Measurements from ENCODE around the gene DZIP3.
A peak's percentile ranks its signal among the peaks of the same experiment; 100 is the strongest.
"Not testable (repeated sequence)": the region's sequence is repeated elsewhere in the genome, so short reads cannot be mapped to it uniquely, and the experiment has no call there.

The DZIP3 gene

DNA sequence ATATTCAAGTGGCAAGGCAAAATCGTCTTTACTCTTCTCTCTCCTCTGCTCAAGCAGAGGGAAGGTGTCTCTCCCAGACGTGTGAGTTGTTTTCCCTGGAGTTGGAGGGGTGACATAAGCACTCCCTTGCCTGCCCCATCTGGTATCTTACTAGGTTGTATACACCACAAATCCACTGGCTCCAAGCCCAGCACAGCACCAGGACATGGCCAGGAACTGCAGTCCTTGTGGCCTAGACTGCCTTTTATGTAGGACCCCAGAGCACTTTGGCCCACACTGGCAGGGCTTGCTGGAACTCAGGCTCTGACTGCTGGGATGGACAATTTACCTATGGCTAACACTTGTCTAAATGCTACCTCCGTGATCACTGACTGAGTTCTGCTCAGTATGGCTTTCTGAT is 34.0 kb downstream of the DZIP3 start:
- no peak overlapping the region for H3K27ac Mint-ChIP-seq
- ATAC-seq: no peak
- no peaks in the 10 kb centered on the region for H3K27me3 Mint-ChIP-seq
- H3K4me1 Mint-ChIP-seq: no peaks in the 10 kb centered on the region
- H3K9me3 Mint-ChIP-seq: no peaks in the 10 kb centered on the region
- peaks cover 23% of the 10 kb centered on the region for H3K36me3 Mint-ChIP-seq
- no peak overlapping the region for H3K4me3 Mint-ChIP-seq

DNA sequence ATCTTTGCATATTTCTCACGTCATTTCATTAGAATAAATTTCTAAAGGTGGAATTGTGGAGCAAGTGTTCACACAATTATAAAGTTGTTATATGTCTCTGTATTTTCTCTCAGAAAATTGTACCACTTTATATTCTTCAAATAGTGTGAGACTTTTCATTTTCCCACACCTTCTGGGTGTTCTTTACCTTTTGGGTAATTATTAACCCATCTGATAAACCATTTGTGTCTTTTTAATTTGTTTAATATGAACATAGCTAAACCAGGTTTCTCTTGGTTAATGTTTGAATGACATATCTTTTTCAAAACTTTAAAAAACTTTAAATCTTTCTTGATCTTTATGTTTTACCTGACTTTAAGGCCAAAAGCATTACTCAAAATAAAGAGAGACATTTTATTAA is 40.5 kb downstream of the DZIP3 start:
- Mint-ChIP-seq H3K27me3 (no peaks in the 10 kb centered on the region), H3K9me3 (no peaks in the 10 kb centered on the region), H3K27ac (no peak overlapping the region), H3K4me1 (peaks cover 12% of the 10 kb centered on the region), H3K4me3 (no peak overlapping the region), H3K36me3 (peaks cover 32% of the 10 kb centered on the region)
- no peak for ATAC-seq

DNA sequence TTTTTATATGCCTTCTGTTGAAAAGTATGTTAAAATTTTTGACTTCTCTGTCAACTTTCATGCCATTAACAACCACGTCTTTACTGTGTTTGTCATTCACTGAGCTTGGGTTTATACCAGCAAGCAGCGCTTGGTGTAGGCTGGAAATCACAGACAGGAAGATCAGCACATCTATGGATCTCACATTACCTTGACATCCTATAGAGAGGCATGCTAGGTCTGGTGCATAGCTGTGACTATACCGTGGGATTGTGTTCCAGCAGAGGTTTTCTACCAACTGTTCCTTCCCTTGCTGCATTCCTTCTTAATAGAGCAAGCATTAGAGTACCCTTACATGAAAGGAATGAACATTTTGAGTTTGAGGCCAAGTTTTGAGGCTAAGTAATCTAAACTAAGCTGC is 53.0 kb downstream of the DZIP3 start:
- Mint-ChIP-seq H3K27me3 (no peaks in the 10 kb centered on the region), H3K4me3 (no peak overlapping the region)

DNA sequence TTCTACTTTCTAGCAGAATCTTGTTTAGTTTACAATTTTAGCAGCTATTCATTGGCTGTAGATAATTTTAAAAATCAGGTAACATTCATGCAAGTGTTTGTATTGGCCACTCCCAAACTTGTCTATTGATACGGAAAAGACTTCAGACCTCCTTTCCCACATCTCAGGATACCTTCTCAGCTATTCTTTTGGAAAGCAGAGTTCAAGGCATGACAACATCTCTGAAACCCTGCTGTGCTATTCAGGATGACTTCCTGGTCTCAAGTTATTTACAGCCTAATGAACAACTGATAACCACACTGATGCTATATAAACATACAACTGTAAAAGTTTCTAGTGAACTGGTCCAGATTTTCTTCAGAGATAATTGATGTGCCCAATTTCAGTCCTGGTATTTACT is 55.8 kb downstream of the DZIP3 start:
- Mint-ChIP-seq H3K36me3 (peaks cover 34% of the 10 kb centered on the region), H3K4me3 (no peak overlapping the region), H3K9me3 (no peaks in the 10 kb centered on the region), H3K27ac (no peak overlapping the region), H3K27me3 (no peaks in the 10 kb centered on the region), H3K4me1 (no peaks in the 10 kb centered on the region)
- ATAC-seq: no peak

More for the DNA sequence above, 53.0 kb downstream of the DZIP3 start:
- no peaks in the 10 kb centered on the region for H3K4me1 Mint-ChIP-seq
- no peaks in the 10 kb centered on the region for H3K9me3 Mint-ChIP-seq
- ATAC-seq: no peak
- H3K27ac Mint-ChIP-seq: no peak overlapping the region
- H3K36me3 Mint-ChIP-seq: peaks cover 37% of the 10 kb centered on the region

DNA sequence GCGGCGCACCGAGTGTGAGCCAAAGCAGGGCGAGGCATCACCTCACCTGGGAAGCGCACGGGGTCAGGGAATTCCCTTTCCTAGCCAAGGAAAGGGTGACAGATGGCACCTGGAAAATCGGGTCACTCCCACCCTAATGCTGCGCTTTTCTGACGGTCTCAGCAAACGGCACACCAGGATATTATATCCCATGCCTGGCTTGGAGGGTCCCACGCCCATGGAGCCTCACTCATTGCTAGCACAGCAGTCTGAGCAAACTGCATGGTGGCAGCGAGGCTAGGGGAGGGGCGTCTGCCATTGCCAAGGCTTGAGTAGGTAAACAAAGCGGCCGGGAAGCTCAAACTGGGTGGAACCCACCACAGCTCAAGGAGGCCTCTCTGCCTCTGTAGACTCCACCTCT is 66.1 kb downstream of the DZIP3 start:
- H3K4me3 Mint-ChIP-seq, ATAC-seq, H3K27me3 Mint-ChIP-seq, H3K9me3 Mint-ChIP-seq, H3K4me1 Mint-ChIP-seq, H3K27ac Mint-ChIP-seq: not testable (repeated sequence)
- H3K36me3 Mint-ChIP-seq: peaks cover 26% of the 10 kb centered on the region

DNA sequence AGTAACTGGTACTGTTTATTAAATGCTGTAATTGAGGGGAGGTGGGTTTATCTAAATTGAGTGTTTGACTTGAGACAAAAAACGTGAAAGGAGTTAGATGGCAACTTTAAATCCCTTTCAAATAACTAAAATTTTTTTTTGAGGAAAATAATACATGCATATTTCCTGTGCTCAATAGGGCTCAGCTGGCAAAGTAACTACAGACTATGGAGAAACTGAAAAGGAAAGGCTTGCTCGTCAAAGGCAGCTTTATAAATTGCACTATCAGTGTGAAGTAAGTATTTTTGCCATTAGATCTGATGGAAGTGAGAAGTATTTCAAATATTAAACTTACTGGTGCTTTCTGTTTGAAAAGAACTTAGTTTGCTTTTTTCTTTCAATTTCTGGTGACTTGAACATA is 72.2 kb downstream of the DZIP3 start:
- peaks cover 3% of the 10 kb centered on the region for H3K9me3 Mint-ChIP-seq

DNA sequence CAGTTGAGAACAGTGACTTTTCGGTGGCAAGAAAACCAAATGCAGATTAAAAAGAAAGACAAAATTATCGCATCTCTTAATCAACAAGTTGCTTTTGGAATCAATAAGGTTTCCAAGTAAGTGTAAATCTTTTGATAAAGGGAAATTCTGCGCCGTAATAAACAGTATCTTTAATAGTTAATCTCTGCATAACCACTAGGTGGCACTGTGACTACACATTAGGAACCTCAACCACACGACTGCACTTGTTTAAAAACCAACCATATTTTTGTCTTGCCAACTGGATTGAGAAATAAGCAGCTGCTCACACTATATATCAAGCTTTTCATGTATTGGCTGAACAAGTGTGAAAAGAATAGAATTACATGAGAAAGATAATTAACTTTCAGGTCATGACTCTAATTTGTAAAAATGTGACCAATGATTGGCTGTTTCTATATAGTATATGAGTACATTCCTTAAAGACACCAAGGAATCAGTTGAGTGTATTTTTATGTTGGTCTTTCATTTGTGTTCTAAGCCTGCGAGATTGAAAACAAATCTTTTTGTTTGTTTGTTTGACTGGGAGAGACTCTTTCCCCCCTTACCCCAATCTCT is 72.7 kb downstream of the DZIP3 start:
- Mint-ChIP-seq H3K36me3 (peaks cover 28% of the 10 kb centered on the region), H3K27ac (no peak overlapping the region), H3K27me3 (no peaks in the 10 kb centered on the region), H3K4me3 (no peak overlapping the region), H3K9me3 (peaks cover 3% of the 10 kb centered on the region), H3K4me1 (no peaks in the 10 kb centered on the region)
- peak; percentile 50 for ATAC-seq

More for the DNA sequence above, 72.2 kb downstream of the DZIP3 start:
- Mint-ChIP-seq H3K27ac (no peak overlapping the region), H3K4me3 (no peak overlapping the region), H3K36me3 (peaks cover 27% of the 10 kb centered on the region), H3K4me1 (no peaks in the 10 kb centered on the region), H3K27me3 (no peaks in the 10 kb centered on the region)
- ATAC-seq: no peak

DNA sequence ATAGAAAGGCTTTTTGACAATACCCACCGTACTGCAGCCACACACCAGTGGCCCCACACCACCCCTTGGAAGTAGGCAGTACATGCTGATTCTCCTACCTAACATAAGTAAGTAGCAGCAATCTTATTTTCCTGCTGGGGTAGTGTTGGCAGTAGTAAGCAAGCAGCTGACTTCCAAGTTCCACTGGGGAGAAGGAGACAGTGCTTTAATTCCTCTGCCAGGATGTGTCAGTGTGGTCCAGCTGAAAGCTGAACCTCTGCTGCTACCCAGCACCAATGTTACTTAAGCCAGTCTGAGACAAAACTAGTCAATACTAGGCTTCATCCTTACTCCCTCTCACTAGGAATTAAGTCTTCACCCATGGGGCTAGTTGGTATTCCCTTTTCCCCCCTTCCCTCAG is 74.7 kb downstream of the DZIP3 start:
- Mint-ChIP-seq H3K36me3 (peaks cover 28% of the 10 kb centered on the region), H3K9me3 (peaks cover 3% of the 10 kb centered on the region), H3K4me3 (no peak overlapping the region), H3K27ac (no peak overlapping the region), H3K4me1 (peaks cover 7% of the 10 kb centered on the region), H3K27me3 (no peaks in the 10 kb centered on the region)
- no peak for ATAC-seq

DNA sequence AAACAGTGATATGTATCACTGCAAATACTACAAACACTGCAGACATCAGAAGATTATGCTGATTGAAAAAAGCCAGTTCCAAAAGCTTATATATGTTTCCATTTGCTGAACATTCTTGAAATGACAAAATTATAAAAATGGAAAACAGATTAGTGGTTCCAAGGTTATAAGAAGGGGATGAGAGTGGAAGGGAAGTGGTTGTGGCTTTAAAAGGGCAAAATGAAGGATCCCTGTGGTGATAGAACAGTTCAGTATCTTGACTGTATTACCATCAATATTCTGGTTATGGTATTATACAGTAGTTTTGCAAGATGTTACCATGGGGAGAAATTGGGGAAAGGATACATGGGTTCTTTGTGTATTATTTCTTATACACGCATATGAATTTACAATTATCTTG is 77.8 kb downstream of the DZIP3 start:
- no peak overlapping the region for H3K4me3 Mint-ChIP-seq
- no peaks in the 10 kb centered on the region for H3K9me3 Mint-ChIP-seq
- peaks cover 13% of the 10 kb centered on the region for H3K4me1 Mint-ChIP-seq
- H3K27ac Mint-ChIP-seq: no peak overlapping the region
- no peak for ATAC-seq
- H3K36me3 Mint-ChIP-seq: peaks cover 49% of the 10 kb centered on the region
- no peaks in the 10 kb centered on the region for H3K27me3 Mint-ChIP-seq

DNA sequence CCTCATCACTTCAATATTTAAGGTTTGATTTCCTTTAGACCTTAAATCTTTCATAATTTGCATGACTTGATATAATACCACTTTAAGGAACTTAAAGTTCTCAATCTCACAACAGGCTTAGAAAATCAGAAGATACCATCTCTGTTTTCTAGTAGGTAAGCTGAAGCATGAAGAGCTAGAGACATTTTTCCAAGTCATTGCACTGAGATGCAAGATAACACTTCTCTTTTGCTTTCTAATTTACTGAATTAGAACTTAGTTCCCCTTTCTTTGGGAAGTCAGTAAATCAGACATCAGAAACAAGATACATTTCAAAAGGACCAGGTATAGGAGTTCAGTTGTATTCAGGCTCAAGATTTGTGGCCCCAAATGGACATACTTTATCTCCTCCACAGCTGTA is 79.7 kb downstream of the DZIP3 start:
- Mint-ChIP-seq H3K9me3 (no peaks in the 10 kb centered on the region), H3K27me3 (no peaks in the 10 kb centered on the region), H3K4me1 (peaks cover 13% of the 10 kb centered on the region), H3K27ac (peak overlapping the region; percentile 16), H3K4me3 (no peak overlapping the region), H3K36me3 (peaks cover 47% of the 10 kb centered on the region)
- ATAC-seq: peak; percentile 50

DNA sequence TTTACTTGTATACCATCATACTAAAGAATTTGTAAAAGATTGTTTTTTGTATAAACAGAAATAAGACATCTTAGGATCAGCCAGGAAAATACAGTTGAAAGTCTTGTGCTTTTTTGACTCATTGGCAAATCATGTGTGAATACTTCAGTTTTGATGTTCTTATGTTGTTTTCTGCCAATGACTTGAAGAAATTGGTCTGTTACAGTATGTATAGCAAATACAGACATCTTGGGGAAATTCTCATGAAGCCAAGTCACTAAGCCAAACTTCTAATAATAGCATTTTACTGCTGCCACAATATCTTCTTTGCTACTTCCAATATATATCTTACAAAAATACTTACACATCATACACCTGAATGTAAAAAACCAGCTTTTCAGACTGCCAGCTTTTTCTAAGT is 83.2 kb downstream of the DZIP3 start:
- no peaks in the 10 kb centered on the region for H3K9me3 Mint-ChIP-seq
- no peak for ATAC-seq
- no peaks in the 10 kb centered on the region for H3K27me3 Mint-ChIP-seq
- peaks cover 13% of the 10 kb centered on the region for H3K4me1 Mint-ChIP-seq
- H3K27ac Mint-ChIP-seq: no peak overlapping the region
- no peak overlapping the region for H3K4me3 Mint-ChIP-seq
- H3K36me3 Mint-ChIP-seq: peaks cover 43% of the 10 kb centered on the region

DNA sequence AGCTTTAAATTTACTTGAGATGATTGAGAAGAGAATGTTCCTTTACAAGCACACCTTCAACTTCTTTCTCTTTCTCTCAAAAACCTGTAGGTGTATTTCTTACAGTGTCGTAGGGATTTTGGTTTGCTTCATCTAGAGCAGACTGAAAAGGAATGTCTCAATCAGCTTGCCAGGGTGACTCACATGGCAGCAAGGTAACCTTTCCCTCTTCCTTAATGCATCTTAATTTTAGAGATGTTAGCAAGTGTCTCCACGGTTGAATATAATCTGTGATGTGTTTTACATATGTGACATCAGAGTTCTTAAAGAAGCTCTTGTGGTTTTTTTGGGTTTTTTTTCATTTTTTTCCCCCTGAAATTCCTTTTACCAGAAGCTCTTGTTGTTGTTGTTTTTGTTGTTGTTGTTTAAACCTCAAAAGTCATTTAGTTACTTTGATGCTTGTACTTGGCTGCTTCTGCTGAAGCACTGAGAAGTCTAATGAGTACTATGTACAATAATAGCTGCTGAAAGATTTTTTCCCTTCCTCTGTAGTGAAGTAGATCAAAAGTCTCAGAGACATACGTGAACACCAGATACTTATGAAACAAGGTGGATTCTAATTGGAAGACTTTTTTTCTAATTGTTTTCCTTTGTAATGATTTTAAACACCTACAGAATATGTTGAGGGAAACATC is 84.6 kb downstream of the DZIP3 start:
- H3K9me3 Mint-ChIP-seq: no peaks in the 10 kb centered on the region
- H3K27ac Mint-ChIP-seq: no peak overlapping the region
- no peak for ATAC-seq
- no peak overlapping the region for H3K4me3 Mint-ChIP-seq
- H3K36me3 Mint-ChIP-seq: peaks cover 54% of the 10 kb centered on the region
- no peaks in the 10 kb centered on the region for H3K27me3 Mint-ChIP-seq
- H3K4me1 Mint-ChIP-seq: peaks cover 8% of the 10 kb centered on the region

DNA sequence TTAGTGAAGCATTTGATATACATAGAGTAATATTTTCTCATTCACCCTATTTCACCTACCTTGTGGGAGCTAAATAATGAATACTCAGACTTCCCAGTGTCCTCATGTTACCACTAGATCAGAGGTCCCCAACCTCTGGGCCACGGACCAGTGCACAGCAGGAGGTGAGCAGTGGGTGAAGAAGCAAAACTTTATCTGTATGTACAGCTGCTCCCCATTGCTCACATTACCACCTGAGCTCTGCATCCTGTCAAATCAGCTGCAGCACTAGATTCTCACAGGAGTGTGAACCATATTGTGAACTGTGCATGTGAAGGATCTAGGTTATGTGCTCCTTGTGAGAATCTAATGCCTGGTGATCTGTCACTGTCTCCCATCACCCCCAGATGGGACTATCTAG is 88.3 kb downstream of the DZIP3 start:
- Mint-ChIP-seq H3K36me3 (peaks cover 50% of the 10 kb centered on the region), H3K27me3 (no peaks in the 10 kb centered on the region), H3K9me3 (no peaks in the 10 kb centered on the region), H3K4me3 (no peak overlapping the region), H3K4me1 (no peaks in the 10 kb centered on the region), H3K27ac (no peak overlapping the region)
- no peak for ATAC-seq

DNA sequence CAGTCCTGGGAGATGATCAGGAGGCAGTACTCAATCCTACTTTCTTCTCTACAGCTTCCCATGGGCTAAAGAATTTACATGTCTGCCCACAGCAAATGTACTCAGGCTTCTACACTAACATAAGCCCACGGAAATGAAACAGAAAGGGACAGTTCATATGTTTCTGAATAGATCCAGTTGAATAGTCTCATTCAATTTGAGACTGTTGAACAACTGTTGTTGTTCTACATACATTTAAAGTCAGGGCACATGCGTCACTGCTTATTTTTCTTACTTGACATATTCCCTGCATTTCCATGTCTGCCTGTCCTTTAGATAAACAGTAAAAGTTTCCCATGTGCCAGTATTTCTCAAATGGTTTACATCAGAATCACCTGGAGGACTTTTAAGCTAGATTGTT is 102.8 kb downstream of the DZIP3 start:
- H3K27me3 Mint-ChIP-seq, H3K4me1 Mint-ChIP-seq, H3K27ac Mint-ChIP-seq, H3K4me3 Mint-ChIP-seq, ATAC-seq, H3K9me3 Mint-ChIP-seq: not testable (repeated sequence)
- H3K36me3 Mint-ChIP-seq: peaks cover 66% of the 10 kb centered on the region

DNA sequence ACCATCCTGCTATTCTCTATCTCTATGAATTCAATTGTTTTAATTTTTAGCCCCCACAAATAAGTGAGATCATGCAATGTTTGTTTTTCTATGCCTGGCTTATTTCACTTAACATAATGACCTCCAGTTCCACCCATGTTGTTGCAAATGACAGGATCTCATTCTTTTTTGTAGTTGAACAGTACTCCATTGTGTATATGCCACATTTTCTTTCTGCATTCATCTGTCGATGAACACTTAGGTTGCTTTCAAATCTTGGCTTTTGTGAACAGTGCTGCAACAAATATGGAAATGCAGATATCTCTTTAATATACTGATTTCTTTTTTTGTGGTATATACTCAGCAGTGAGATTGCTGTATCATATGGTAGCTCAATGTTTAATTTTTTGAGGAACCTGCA is 108.9 kb downstream of the DZIP3 start:
- Mint-ChIP-seq H3K9me3 (peaks cover 6% of the 10 kb centered on the region), H3K4me1 (no peaks in the 10 kb centered on the region), H3K36me3 (peaks cover 12% of the 10 kb centered on the region), H3K4me3 (no peak overlapping the region), H3K27ac (no peak overlapping the region), H3K27me3 (no peaks in the 10 kb centered on the region)
- ATAC-seq: no peak

DNA sequence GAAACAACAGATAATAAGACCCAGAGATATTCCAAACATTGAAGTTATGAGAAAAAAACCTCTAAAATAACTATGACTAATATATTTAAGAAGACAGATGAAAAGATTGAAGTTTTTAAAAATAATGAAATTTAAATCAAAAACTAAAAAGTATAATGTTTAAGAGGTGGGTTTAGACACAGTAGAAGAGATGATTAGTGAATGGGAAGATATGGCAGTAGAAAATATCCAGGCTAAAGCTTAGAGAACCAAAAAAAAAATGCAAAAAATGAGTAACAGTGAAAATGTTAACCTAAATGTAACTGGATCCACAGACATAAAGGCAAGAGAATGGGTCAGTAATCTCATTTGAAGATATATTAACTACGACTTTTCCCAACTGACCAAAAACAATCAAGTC is 115.5 kb downstream of the DZIP3 start:
- Mint-ChIP-seq H3K27me3 (no peaks in the 10 kb centered on the region), H3K4me3 (no peak overlapping the region), H3K4me1 (no peaks in the 10 kb centered on the region), H3K27ac (no peak overlapping the region), H3K36me3 (no peaks in the 10 kb centered on the region), H3K9me3 (peaks cover 7% of the 10 kb centered on the region)
- ATAC-seq: no peak
